Kidney epithelial cell (primary cell): ENCODE results near the gene HRCT1. TPM values are rescaled to one million over a fixed set of nuclear protein-coding genes. Genes with fewer than 3 reads are reported as not detected.

Source experiments
- DNase-seq: peaks from one replicate; pipeline ENCODE4 v3.0.0-alpha.2; 2010; ENCODE audit warnings: low read depth
- H3K27me3 ChIP-seq: 2 replicates; pipeline ENCODE4 v1.6.0; 2011; ENCODE audit warnings: low read length; ENCODE audit not compliant: control insufficient read depth, insufficient read depth
- H3K36me3 ChIP-seq: 2 replicates; pipeline ENCODE4 v1.5.1; 2011; ENCODE audit warnings: low read length; ENCODE audit not compliant: control insufficient read depth, insufficient read depth
- H3K4me3 ChIP-seq: 2 replicates; pipeline ENCODE4 v1.5.1; 2011; ENCODE audit warnings: low read depth, mild to moderate bottlenecking, control low read depth, low read length
- CTCF ChIP-seq: IDR thresholded peaks from 2 replicates; pipeline ENCODE4 v1.5.1; 2011; ENCODE audit warnings: mild to moderate bottlenecking, moderate library complexity, low read length, control low read depth, inconsistent platforms; ENCODE audit not compliant: insufficient read depth, poor library complexity, severe bottlenecking
- total RNA-seq: library from RNA; depleted of rRNA; stranded (reverse); fragments of >200 nt; gene quantifications from 2 replicates; pipeline ENCODE4 v1.2.3, GENCODE V29; 2015

Gene HRCT1
- total RNA-seq, 1 donor from 2014 or later = 0.58 TPM

GRCh38 chr9:35917261-35917660, 11.3 kb downstream of the HRCT1 start:
- H3K36me3 ChIP-seq = no peaks in the 10 kb centered on the region
- TF ChIP-seq CTCF = no peak
- no peak overlapping the region for H3K4me3 ChIP-seq
- H3K27me3 ChIP-seq = no peaks in the 10 kb centered on the region
- DNase-seq = no peak

DNA sequence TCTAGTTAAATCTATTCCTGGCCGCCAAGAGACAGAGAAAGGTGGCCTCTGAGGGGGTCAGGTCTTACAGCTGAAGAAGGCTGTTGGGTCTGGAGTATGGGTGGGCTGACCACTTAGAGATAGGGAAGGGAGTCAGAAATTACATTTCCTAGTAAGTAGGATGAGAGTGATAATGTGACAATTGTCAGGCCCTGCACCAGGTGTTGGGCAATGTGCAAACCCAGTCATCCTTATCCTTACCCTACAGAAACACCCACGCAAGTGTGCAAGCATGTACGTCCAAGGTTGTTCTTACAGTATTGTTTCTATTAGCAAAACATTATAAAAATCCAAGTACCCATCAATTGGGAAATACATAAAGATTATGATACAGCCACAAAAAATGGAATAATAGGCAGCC, 12.8 kb downstream of the HRCT1 start:
- no peak overlapping the region for H3K4me3 ChIP-seq
- no peaks in the 10 kb centered on the region for H3K36me3 ChIP-seq
- no peak for DNase-seq
- no peak for TF ChIP-seq CTCF
- H3K27me3 ChIP-seq = no peaks in the 10 kb centered on the region

GRCh38 chr9:35919212-35920008, 13.4 kb downstream of the HRCT1 start:
- DNase-seq = no peak
- Histone ChIP-seq H3K4me3 (no peak overlapping the region), H3K36me3 (no peaks in the 10 kb centered on the region), H3K27me3 (no peaks in the 10 kb centered on the region)
- no peak for TF ChIP-seq CTCF

- no peak for TF ChIP-seq CTCF
- no peaks in the 10 kb centered on the region for H3K27me3 ChIP-seq
- no peak overlapping the region for H3K4me3 ChIP-seq
- no peaks in the 10 kb centered on the region for H3K36me3 ChIP-seq
- no peak for DNase-seq
These were observed 14.1 kb downstream of the HRCT1 start for GRCh38 chr9:35920051-35920620.

GRCh38 chr9:35923598-35923926, 17.6 kb downstream of the HRCT1 start:
- H3K4me3 ChIP-seq = no peak overlapping the region
- H3K27me3 ChIP-seq = no peaks in the 10 kb centered on the region
- DNase-seq = no peak
- no peaks in the 10 kb centered on the region for H3K36me3 ChIP-seq
- TF ChIP-seq CTCF = no peak
